Right lobe of liver (tissue), 6 donors: Measurements from ENCODE around the gene PEX13. TPM values are rescaled to one million over a fixed set of nuclear protein-coding genes. Genes with fewer than 3 reads are reported as not detected.

Source experiments
- ATAC-seq, 4 donors: fragments of 200-7000 bp; cut with Tn5 transposase; one replicate each; pipeline ENCODE4 v1.9.1; 2020; ENCODE audit warnings: mild to moderate bottlenecking in 4 of 4, moderate library complexity in 4 of 4
- DNase-seq, 3 donors: peaks; one replicate each; pipeline ENCODE4 v3.0.0-alpha.2; 2020
- H3K27ac ChIP-seq, 3 donors: fragments of 200-600 bp; one replicate each; pipeline ENCODE4 v1.8.0; 2022
- H3K27me3 ChIP-seq, 2 donors: fragments of 200-600 bp; one replicate each; pipeline ENCODE4 v1.8.0; 2022
- H3K36me3 ChIP-seq, 4 donors: fragments of 200-600 bp; sonication (generic) in 1 of 4; one replicate each; pipeline versions ENCODE4 v1.5.1 to v1.8.0; 2017 to 2022; ENCODE audit warnings: control low read depth in 1 of 4
- H3K4me1 ChIP-seq, 4 donors: fragments of 200-600 bp; sonication (generic) in 1 of 4; one replicate each; pipeline versions ENCODE4 v1.5.1 to v1.8.0; 2017 to 2022; ENCODE audit warnings: control low read depth in 1 of 4
- H3K4me3 ChIP-seq, 3 donors: fragments of 200-600 bp; one replicate each; pipeline ENCODE4 v1.8.0; 2022
- H3K9me3 ChIP-seq, 4 donors: fragments of 200-600 bp; sonication (generic) in 1 of 4; one replicate each; pipeline versions ENCODE4 v1.5.1 to v1.8.0; 2017 to 2022; ENCODE audit warnings: control low read depth in 1 of 4
- CTCF ChIP-seq, 4 donors: fragments of 200-600 bp in 3 of 4; fragments of 450-650 bp in 1 of 4; IDR thresholded peaks; one replicate each; pipeline versions ENCODE4 v1.5.1 to v1.8.0; 2016 to 2022; ENCODE audit warnings: antibody characterized with exemption in 4 of 4, mild to moderate bottlenecking in 2 of 4
- POLR2A ChIP-seq: fragments of 450-650 bp; IDR thresholded peaks from one replicate; pipeline ENCODE4 v1.6.1; 2017; ENCODE audit warnings: antibody characterized with exemption, mild to moderate bottlenecking
- WGBS: methylation state at CpG from one replicate; pipeline ENCODE4 v1.1.6; 2018; ENCODE audit warnings: low coverage, low lambda C conversion rate; ENCODE audit not compliant: insufficient coverage; ENCODE audit errors: missing lambda C conversion rate; 5-methylcytosine and 5-hydroxymethylcytosine counted together
- intact Hi-C, 2 donors: fragments of 100-400 bp; cut with DNase I; formaldehyde crosslinking; loops; one replicate each; pipeline versions ENCODE4 v1.11.2 to v1.14.1; 2022
- small RNA-seq, 2 experiments: library from RNA; depleted of rRNA; stranded (forward); fragments of <200 nt; gene quantifications; one replicate each; pipeline ENCODE3, GENCODE V24; 2016
- total RNA-seq, 6 experiments: library from RNA; depleted of rRNA in 2 of 6; stranded (reverse); fragments of >200 nt in 2 of 6; fragmentation: NEBNext Ultra II Directional in 3 of 6; extraction: Animal tissue kit (Norgen Biotek cat#: 25700) in 3 of 6; gene quantifications; one replicate each; pipeline versions ENCODE4 v1.1.0 to v1.2.4, GENCODE V29; 2016 to 2023
- donor health status: DM: no; HTN: yes; CAD: no.
- donor health status: DM: no; HTN: no; CAD: no.
- donor health status: DM: no; HTN: no; CAD: no.
- donor health status: DM: no; HTN: yes; CAD: no.
- donor health status: DM: no; HTN: yes; CAD: no.

The PEX13 gene
- total RNA-seq, 6 experiments from 2014 or later, result 23.0 to 34.3 (median 26.3) TPM

GRCh38 chr2:61100801-61101200, 83.3 kb downstream of the PEX13 start:
- Histone ChIP-seq H3K4me3 (no peak overlapping the region), H3K36me3 (no peaks in the 10 kb centered on the region), H3K4me1 (no peaks in the 10 kb centered on the region), H3K9me3 (no peaks in the 10 kb centered on the region), H3K27ac (no peak overlapping the region), H3K27me3 (no peaks in the 10 kb centered on the region)
- TF ChIP-seq POLR2A, result no peak
- TF ChIP-seq CTCF (IDR thresholded peaks at IDR 0.05), result no peak
- intact Hi-C loops, result no loop called here
- no peak for DNase-seq
- 89% methylated on average over 4 of the region's 4 CpGs for WGBS
- ATAC-seq, result no peak

Small RNA genes within 50 kb of the gene (small RNA-seq; reads per million reads assigned to genes)
- gene RNA5SP95, result 0 reads per million in 2 experiments

Other genes starting within 250 kb of the PEX13 start
- gene REL, start 136.1 kb upstream of the PEX13 start, total RNA-seq, result 1 to 10 TPM; 3.5 to 7.5 (median 5.0) TPM
- gene PUS10, start 535 bp downstream of the PEX13 start, total RNA-seq, result 10 to 100 TPM in 5 of 6 experiments, 1 to 10 TPM in 1; 8.6 to 15.3 (median 13.1) TPM
- gene SANBR, start 48.2 kb downstream of the PEX13 start, total RNA-seq, result 1 to 10 TPM; 1.3 to 4.4 (median 1.9) TPM
- gene C2orf74, start 144.5 kb downstream of the PEX13 start, total RNA-seq, result 10 to 100 TPM; 10.2 to 12.0 (median 10.6) TPM